Small intestine (tissue), 4 donors: ENCODE data around the gene HNRNPAB. TPM values are rescaled to one million over a fixed set of nuclear protein-coding genes. Genes with fewer than 3 reads are reported as not detected.

Source experiments
- polyA plus RNA-seq, 4 donors: library from polyadenylated mRNA; stranded (reverse) in 3 of 4; unstranded in 1 of 4; fragments of 200-250 nt in 3 of 4; fragments of 120-200 nt in 1 of 4; gene quantifications; one replicate each; pipeline versions ENCODE4 v1.2.1 to v1.2.3, GENCODE V29; 2013
- donor health status: healthy with polysubstance abuse.
- donor health status: Bipolar disorder and iron deficiency.
- donor health status: healthy.

The HNRNPAB gene
- polyA plus RNA-seq, 4 donors, result 110 to 176 (median 160) TPM

Other genes with a start within 250 kb of the HNRNPAB start
- not detected for gene PROP1, start 208.3 kb upstream of the HNRNPAB start, polyA plus RNA-seq
- 1 to 10 TPM in 2 of 4 donors, under 1 TPM in 2; 0.22 to 2.1 (median 0.94) TPM for gene N4BP3, start 91.0 kb upstream of the HNRNPAB start, polyA plus RNA-seq
- 10 to 100 TPM; 27.1 to 34.9 (median 28.7) TPM for gene RMND5B, start 73.5 kb upstream of the HNRNPAB start, polyA plus RNA-seq
- 100 to 1,000 TPM in 1 of 4 donors, 10 to 100 TPM in 3; 46.5 to 243 (median 80.3) TPM for gene NHP2, start 50.6 kb upstream of the HNRNPAB start, polyA plus RNA-seq
- gene GMCL2, start 17.2 kb upstream of the HNRNPAB start, polyA plus RNA-seq, result under 1 TPM in 1 of 4 donors, not detected in 3; 0.03 TPM
- 100 to 1,000 TPM in 3 of 4 donors, 10 to 100 TPM in 1; 57.7 to 145 (median 127) TPM for gene PHYKPL, start 28.3 kb downstream of the HNRNPAB start, polyA plus RNA-seq